Measurements from ENCODE around the gene PLIN5. TPM values are rescaled to one million over a fixed set of nuclear protein-coding genes. Genes with fewer than 3 reads are reported as not detected.
A peak's percentile ranks its signal among the peaks of the same experiment; 100 is the strongest.

Gene PLIN5
- total RNA-seq, 1 experiment from 2014 or later, result not detected

DNA sequence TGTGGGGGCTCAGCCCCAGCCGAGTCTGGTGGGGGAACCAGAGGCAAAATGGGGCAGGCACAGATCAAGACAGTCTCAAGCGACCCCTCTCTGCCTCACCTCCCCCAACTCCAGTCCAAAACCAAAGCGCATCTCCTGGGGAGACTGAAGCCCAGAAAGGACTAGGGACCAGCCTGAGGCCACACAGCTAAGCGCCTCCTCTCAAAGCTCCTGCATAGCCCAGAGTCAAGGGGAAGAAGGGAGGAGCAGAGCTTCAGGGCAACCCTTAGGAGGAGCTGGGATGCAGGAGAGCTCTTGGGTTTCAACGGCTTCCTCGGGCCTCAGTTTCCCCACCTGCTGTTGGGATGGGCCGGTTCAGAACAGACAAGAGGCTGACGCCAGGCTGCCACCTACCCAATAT is 44.4 kb upstream of the PLIN5 start:
- Histone ChIP-seq H3K9me3 (ENCODE audit: low read length) (no peaks in the 10 kb centered on the region), H3K36me3 (ENCODE audit: insufficient read depth, low read length) (no peaks in the 10 kb centered on the region), H3K4me1 (ENCODE audit: low read length) (no peaks in the 10 kb centered on the region), H2AFZ (ENCODE audit: low read length) (no peak overlapping the region), H3K79me2 (ENCODE audit: low read length) (no peaks in the 10 kb centered on the region), H4K20me1 (ENCODE audit: insufficient read depth, low read depth, low read length) (no peaks in the 10 kb centered on the region), H3K9ac (ENCODE audit: low read length) (no peak overlapping the region), H3K4me2 (ENCODE audit: low read depth, low read length, poor library complexity, severe bottlenecking) (no peak overlapping the region), H3K4me3 (ENCODE audit: low read length) (no peak overlapping the region), H3K9me2 (replicated peaks; ENCODE audit: insufficient read depth, low read length) (no peaks in the 10 kb centered on the region), H3K27me3 (ENCODE audit: low read length) (no peaks in the 10 kb centered on the region), H3K27ac (ENCODE audit: low read length) (no peak overlapping the region)
- no peak for DNase-seq

DNA sequence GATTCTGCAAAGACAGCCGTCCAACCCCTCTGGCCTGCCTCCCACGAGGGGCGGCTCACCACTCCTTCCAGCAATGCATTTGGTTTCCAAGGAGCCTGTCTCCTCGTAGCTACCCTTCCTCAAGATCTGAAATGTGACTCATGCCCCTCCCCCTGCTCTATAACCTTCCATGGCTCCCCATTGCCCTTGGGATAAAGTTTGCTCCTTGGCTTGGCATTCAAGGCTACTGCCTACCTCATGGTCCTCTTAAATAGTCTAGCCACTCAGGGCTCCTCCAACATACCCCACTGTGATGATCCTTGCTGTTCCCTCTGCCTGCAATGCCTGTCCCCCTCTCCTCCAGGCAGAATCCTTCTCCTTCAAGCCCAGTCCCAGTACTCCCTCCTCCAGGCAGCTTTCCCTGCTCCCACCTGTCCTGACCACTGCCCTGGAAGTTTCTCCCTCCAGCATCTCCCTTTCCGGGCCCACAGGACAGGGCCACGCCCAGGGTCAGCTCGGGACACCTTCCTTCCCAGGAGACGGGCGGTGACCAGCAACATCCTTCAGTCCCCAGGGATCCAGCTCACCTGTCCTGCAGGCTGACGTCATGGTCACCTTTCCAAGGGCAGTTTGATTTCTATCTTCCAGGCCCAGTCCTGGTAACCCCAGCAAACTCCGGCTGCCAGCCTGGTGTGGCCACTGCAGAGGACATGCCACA is 43.7 kb upstream of the PLIN5 start:
- no peaks in the 10 kb centered on the region for H4K20me1 ChIP-seq (ENCODE audit: insufficient read depth, low read depth, low read length)
- H3K36me3 ChIP-seq (ENCODE audit: insufficient read depth, low read length), result no peaks in the 10 kb centered on the region
- H3K4me3 ChIP-seq (ENCODE audit: low read length), result no peak overlapping the region
- no peaks in the 10 kb centered on the region for H3K9me2 ChIP-seq (replicated peaks; ENCODE audit: insufficient read depth, low read length)
- H2AFZ ChIP-seq (ENCODE audit: low read length), result no peak overlapping the region
- no peaks in the 10 kb centered on the region for H3K9me3 ChIP-seq (ENCODE audit: low read length)
- no peaks in the 10 kb centered on the region for H3K79me2 ChIP-seq (ENCODE audit: low read length)
- no peak overlapping the region for H3K27ac ChIP-seq (ENCODE audit: low read length)
- no peaks in the 10 kb centered on the region for H3K4me1 ChIP-seq (ENCODE audit: low read length)
- no peak overlapping the region for H3K4me2 ChIP-seq (ENCODE audit: low read depth, low read length, poor library complexity, severe bottlenecking)
- DNase-seq, result no peak
- H3K9ac ChIP-seq (ENCODE audit: low read length), result no peak overlapping the region
- H3K27me3 ChIP-seq (ENCODE audit: low read length), result no peaks in the 10 kb centered on the region

DNA sequence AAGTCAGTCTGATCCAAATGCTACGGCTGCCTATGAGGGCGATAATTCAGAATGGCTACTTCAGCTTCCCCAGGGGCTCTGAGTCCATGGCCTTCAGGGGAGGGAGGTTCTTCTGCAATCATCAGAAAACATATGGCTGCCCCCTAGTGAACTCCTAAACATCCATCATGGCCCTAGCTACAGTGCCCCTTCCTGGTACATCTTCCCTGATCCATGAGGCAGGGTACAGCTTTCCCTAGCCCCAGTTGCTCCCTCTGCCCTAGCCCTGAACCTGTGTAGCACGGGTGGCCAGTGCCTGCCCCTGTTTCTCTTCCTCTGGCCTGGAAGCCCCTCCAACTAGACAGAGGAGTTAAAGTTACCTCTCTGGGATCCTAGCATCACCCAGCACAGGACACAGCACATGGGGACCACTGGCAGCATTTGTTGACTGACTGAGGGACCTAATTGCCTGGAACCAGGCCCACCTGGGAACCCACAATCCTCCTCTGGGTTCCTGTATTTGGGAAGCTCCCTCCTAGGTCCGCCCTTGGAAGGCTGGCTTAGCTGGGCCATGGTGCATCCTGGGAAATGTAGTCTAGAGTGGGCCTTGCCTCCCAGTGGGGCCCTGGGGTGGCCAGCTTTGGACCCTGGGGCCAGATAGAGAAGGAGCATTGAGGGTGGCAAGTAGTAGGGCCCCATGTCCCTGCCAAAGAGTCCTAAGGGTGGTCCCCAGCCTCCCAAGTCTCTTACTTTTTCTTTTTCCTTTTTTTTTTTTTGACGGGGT is 42.2 kb upstream of the PLIN5 start:
- Histone ChIP-seq H4K20me1 (ENCODE audit: insufficient read depth, low read depth, low read length) (no peaks in the 10 kb centered on the region), H3K4me3 (ENCODE audit: low read length) (no peak overlapping the region), H3K27me3 (ENCODE audit: low read length) (no peaks in the 10 kb centered on the region), H3K79me2 (ENCODE audit: low read length) (no peaks in the 10 kb centered on the region), H2AFZ (ENCODE audit: low read length) (no peak overlapping the region), H3K9ac (ENCODE audit: low read length) (no peak overlapping the region), H3K4me2 (ENCODE audit: low read depth, low read length, poor library complexity, severe bottlenecking) (no peak overlapping the region), H3K9me3 (ENCODE audit: low read length) (no peaks in the 10 kb centered on the region), H3K9me2 (replicated peaks; ENCODE audit: insufficient read depth, low read length) (no peaks in the 10 kb centered on the region), H3K4me1 (ENCODE audit: low read length) (no peaks in the 10 kb centered on the region), H3K27ac (ENCODE audit: low read length) (no peak overlapping the region), H3K36me3 (ENCODE audit: insufficient read depth, low read length) (no peaks in the 10 kb centered on the region)
- DNase-seq, result no peak

DNA sequence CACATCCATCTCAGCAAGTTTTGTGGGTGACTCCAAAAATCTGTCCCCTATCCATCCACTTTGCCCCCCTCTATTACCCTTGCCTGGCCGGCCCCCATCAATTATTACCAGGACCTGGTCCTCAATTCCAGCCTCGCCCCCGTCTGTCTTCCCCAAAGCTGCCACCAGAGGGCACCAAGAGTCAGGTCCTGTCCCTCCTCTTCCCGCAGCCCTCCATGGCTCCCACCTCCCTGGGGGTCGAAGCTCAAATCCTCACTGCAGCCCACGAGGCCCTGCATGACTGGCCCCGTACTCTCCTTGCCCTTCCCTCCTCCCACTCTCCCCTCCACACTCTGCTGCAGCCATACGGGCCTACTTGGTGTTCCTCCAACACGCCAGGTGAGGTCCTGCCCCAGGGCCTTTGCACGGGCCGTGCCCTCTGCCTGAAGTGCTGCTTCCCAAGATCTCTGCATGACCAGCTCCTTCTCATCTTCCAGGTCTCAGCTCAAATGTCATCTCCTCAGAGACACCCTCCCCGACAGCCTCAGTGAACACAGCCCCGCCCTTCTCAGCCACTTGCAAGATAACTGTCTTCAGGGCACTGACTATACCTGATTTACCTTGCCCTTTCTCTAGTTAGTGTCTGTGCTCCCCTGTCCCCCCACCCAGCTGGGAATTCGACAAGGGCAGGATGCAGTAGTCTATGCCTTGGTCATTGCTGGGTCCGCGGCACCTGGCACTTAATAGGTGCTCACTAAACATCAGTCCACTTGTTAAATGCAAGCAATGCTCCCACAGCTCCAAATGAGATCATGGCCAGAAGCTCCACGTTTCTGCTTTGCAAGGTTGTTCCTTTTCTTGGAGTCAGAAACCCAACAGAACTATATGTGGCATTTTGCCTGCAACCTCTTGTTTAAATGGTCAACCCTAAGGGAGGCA is 41.3 kb upstream of the PLIN5 start:
- no peak overlapping the region for H3K27ac ChIP-seq (ENCODE audit: low read length)
- peak; percentile 74 for DNase-seq
- H3K9me2 ChIP-seq (replicated peaks; ENCODE audit: insufficient read depth, low read length), result no peaks in the 10 kb centered on the region
- no peaks in the 10 kb centered on the region for H3K9me3 ChIP-seq (ENCODE audit: low read length)
- H3K4me2 ChIP-seq (ENCODE audit: low read depth, low read length, poor library complexity, severe bottlenecking), result no peak overlapping the region
- no peak overlapping the region for H2AFZ ChIP-seq (ENCODE audit: low read length)
- H3K4me3 ChIP-seq (ENCODE audit: low read length), result no peak overlapping the region
- no peaks in the 10 kb centered on the region for H4K20me1 ChIP-seq (ENCODE audit: insufficient read depth, low read depth, low read length)
- H3K27me3 ChIP-seq (ENCODE audit: low read length), result no peaks in the 10 kb centered on the region
- no peak overlapping the region for H3K9ac ChIP-seq (ENCODE audit: low read length)
- H3K36me3 ChIP-seq (ENCODE audit: insufficient read depth, low read length), result no peaks in the 10 kb centered on the region
- H3K79me2 ChIP-seq (ENCODE audit: low read length), result no peaks in the 10 kb centered on the region
- no peaks in the 10 kb centered on the region for H3K4me1 ChIP-seq (ENCODE audit: low read length)

DNA sequence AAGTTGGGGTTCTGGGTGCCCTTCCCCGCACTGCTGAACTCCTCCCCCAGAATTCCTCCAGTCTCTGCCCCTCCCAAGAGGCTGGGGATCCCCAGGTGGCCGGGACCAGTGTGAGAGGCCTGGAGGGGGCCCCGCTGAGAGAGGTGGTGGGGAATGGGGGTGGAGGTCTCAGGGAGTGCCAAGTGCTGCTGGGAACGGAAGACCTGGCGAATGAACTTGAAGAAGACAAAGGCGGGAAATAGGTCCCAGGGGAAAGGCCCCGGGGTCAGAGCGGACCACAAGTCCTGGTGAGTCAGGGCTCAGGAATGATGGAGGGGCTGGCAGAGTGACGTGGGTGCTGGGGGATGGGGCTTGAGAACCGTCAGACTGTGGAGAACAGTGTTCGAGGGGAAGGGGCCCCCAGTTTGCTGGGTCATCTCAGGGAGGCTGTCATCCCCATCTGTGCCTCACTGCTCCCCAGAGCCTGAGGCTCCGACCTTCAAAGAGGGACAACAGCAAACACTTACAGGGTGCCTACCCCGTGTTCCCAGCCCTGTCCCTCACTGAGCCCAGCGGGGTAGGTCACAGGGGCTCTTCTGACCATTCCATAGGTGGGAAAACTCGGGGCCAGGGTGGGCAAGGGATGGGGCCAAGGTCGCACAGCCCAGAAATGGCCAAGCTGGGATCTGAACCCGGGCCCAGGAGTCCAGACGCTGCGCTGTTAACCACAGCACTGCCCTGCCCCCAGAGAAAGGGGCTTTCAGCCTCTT is 40.4 kb upstream of the PLIN5 start:
- DNase-seq, result no peak
- Histone ChIP-seq H3K27me3 (ENCODE audit: low read length) (no peaks in the 10 kb centered on the region), H3K4me3 (ENCODE audit: low read length) (no peak overlapping the region), H4K20me1 (ENCODE audit: insufficient read depth, low read depth, low read length) (no peaks in the 10 kb centered on the region), H3K9ac (ENCODE audit: low read length) (no peak overlapping the region), H3K9me2 (replicated peaks; ENCODE audit: insufficient read depth, low read length) (no peaks in the 10 kb centered on the region), H3K27ac (ENCODE audit: low read length) (no peak overlapping the region), H3K4me2 (ENCODE audit: low read depth, low read length, poor library complexity, severe bottlenecking) (no peak overlapping the region), H2AFZ (ENCODE audit: low read length) (no peak overlapping the region), H3K36me3 (ENCODE audit: insufficient read depth, low read length) (no peaks in the 10 kb centered on the region), H3K4me1 (ENCODE audit: low read length) (no peaks in the 10 kb centered on the region), H3K79me2 (ENCODE audit: low read length) (no peaks in the 10 kb centered on the region), H3K9me3 (ENCODE audit: low read length) (no peaks in the 10 kb centered on the region)

DNA sequence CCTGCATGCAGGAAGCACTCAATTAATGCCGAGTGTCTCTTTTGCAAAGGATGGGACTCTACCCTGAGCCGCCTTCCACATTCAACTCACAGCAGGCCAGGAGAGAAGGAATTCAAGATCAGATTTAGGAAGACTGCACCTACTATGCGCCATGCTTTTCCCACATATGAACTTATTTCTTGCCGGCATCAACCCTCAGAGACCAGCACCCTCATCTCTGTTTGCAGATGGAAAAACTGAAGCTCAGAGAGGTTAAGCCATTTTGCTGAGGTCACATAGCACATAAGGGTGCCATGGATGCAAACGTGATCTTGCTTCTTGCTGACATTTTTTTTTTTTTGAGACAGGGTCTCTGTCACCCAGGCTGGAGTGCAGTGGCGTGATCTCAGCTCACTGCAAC is 38.7 kb upstream of the PLIN5 start:
- Histone ChIP-seq H3K9me3 (ENCODE audit: low read length) (no peaks in the 10 kb centered on the region), H3K4me2 (ENCODE audit: low read depth, low read length, poor library complexity, severe bottlenecking) (no peak overlapping the region), H3K27me3 (ENCODE audit: low read length) (no peaks in the 10 kb centered on the region), H2AFZ (ENCODE audit: low read length) (no peak overlapping the region), H3K4me3 (ENCODE audit: low read length) (no peak overlapping the region), H3K9me2 (replicated peaks; ENCODE audit: insufficient read depth, low read length) (no peaks in the 10 kb centered on the region), H4K20me1 (ENCODE audit: insufficient read depth, low read depth, low read length) (no peaks in the 10 kb centered on the region), H3K79me2 (ENCODE audit: low read length) (no peaks in the 10 kb centered on the region), H3K27ac (ENCODE audit: low read length) (no peak overlapping the region), H3K4me1 (ENCODE audit: low read length) (no peaks in the 10 kb centered on the region), H3K36me3 (ENCODE audit: insufficient read depth, low read length) (no peaks in the 10 kb centered on the region), H3K9ac (ENCODE audit: low read length) (no peak overlapping the region)
- no peak for DNase-seq

DNA sequence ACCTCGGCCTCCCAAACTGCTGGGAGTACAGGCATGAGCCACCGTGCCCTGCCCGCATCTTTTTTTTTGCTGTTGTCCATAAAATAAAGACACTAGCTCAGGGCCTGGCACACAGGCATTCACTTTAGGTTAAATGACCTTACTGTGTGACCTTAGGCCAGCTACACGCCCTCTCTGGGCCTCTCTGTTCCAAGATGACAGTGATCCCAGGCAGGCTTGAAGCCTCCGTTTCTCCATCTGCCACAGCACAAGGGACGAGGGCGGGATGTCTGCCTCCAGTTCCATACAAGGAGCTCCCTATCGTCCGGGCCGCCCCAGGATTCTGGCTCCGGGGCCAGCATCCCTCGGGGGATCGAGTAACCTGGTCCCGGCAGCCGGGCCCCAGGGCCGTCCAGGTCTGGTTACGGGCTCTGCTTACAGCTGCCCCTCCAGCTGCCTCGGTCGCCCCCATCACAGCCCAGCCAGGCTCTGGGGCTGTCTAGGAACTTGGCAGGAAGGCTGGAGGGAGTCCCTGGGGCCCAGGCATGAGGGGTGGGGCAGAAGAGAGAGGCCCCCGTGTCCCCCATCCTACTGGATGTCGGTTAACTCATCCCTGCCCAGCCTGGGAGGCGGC is 36.4 kb upstream of the PLIN5 start:
- Histone ChIP-seq H3K9me2 (replicated peaks; ENCODE audit: insufficient read depth, low read length) (no peaks in the 10 kb centered on the region), H3K9me3 (ENCODE audit: low read length) (no peaks in the 10 kb centered on the region), H3K4me3 (ENCODE audit: low read length) (no peak overlapping the region), H3K79me2 (ENCODE audit: low read length) (no peaks in the 10 kb centered on the region), H3K27me3 (ENCODE audit: low read length) (no peaks in the 10 kb centered on the region), H4K20me1 (ENCODE audit: insufficient read depth, low read depth, low read length) (no peaks in the 10 kb centered on the region), H3K9ac (ENCODE audit: low read length) (no peak overlapping the region), H2AFZ (ENCODE audit: low read length) (no peak overlapping the region), H3K27ac (ENCODE audit: low read length) (no peak overlapping the region), H3K4me1 (ENCODE audit: low read length) (no peaks in the 10 kb centered on the region), H3K36me3 (ENCODE audit: insufficient read depth, low read length) (no peaks in the 10 kb centered on the region), H3K4me2 (ENCODE audit: low read depth, low read length, poor library complexity, severe bottlenecking) (no peak overlapping the region)
- no peak for DNase-seq

Measured in Karpas-422 (cell line).